ENCODE measurements around the gene TULP1. TPM values are rescaled to one million over a fixed set of nuclear protein-coding genes. Genes with fewer than 3 reads are reported as not detected.

TULP1 gene
- total and polyA plus RNA-seq, 8 donors: 0.28 TPM; not detected in 7

- DNase-seq (no peak), ATAC-seq (no peak), FAIRE-seq (no peak)
- Histone ChIP-seq H3K4me1 (peaks cover 0 to 13% (median 3%) of the 10 kb centered on the region in 3 donors), H3K9me3 (no peaks in the 10 kb centered on the region), H3K27me3 (no peaks in the 10 kb centered on the region), H3K4me3 (no peak overlapping the region), H3K27ac (no peak overlapping the region), H3K36me3 (no peaks in the 10 kb centered on the region)
- 88 to 94% methylated on average over 7 of the region's 7 CpGs for WGBS, 2 donors
- TF ChIP-seq CTCF (IDR thresholded peaks at IDR 0.05): no peak
- intact Hi-C loops (cut with DNase I): no loop called here
These were observed 19.8 kb downstream of the TULP1 start for GRCh38 chr6:35492974-35493284.

GRCh38 chr6:35492258-35492973 is 20.3 kb downstream of the TULP1 start:
- no peak for DNase-seq

GRCh38 chr6:35491558-35492257 is 21.0 kb downstream of the TULP1 start:
- TF ChIP-seq CTCF (IDR thresholded peaks at IDR 0.05): no peak
- no peak overlapping the region for H3K4me3 ChIP-seq

More at GRCh38 chr6:35492258-35492973, 20.3 kb downstream of the TULP1 start:
- ATAC-seq: no peak
- H3K9me3 ChIP-seq: no peaks in the 10 kb centered on the region
- no peak overlapping the region for H3K27ac ChIP-seq
- no peaks in the 10 kb centered on the region for H3K36me3 ChIP-seq
- intact Hi-C loops (cut with DNase I): no loop called here
- no peaks in the 10 kb centered on the region for H3K27me3 ChIP-seq
- TF ChIP-seq CTCF (IDR thresholded peaks at IDR 0.05): no peak
- FAIRE-seq: no peak
- peaks cover 0 to 12% (median 0%) of the 10 kb centered on the region in 3 donors for H3K4me1 ChIP-seq
- WGBS, 2 donors: 64 to 70% methylated on average over 7 of the region's 7 CpGs
- H3K4me3 ChIP-seq: no peak overlapping the region

GRCh38 chr6:35490821-35491557 is 21.7 kb downstream of the TULP1 start:
- TF ChIP-seq CTCF (IDR thresholded peaks at IDR 0.05): no peak
- FAIRE-seq: no peak
- no peak for DNase-seq
- Histone ChIP-seq H3K36me3 (no peaks in the 10 kb centered on the region), H3K4me3 (no peak overlapping the region), H3K4me1 (peaks cover 0 to 12% (median 0%) of the 10 kb centered on the region in 3 donors), H3K9me3 (no peaks in the 10 kb centered on the region), H3K27me3 (no peaks in the 10 kb centered on the region), H3K27ac (no peak overlapping the region)
- intact Hi-C loops (cut with DNase I): no loop called here
- no peak for ATAC-seq
- 67 to 70% methylated on average over 8 of the region's 8 CpGs for WGBS, 2 donors

More at GRCh38 chr6:35491558-35492257, 21.0 kb downstream of the TULP1 start:
- no peak for FAIRE-seq
- Histone ChIP-seq H3K4me1 (peaks cover 0 to 12% (median 0%) of the 10 kb centered on the region in 3 donors), H3K9me3 (no peaks in the 10 kb centered on the region), H3K27ac (no peak overlapping the region), H3K36me3 (no peaks in the 10 kb centered on the region), H3K27me3 (no peaks in the 10 kb centered on the region)
- WGBS, 2 donors: 59 to 69% methylated on average over 5 of the region's 5 CpGs
- intact Hi-C loops (cut with DNase I): no loop called here
- ATAC-seq: no peak
- DNase-seq: no peak
